ENCODE data around the gene ARID1A.

DNA sequence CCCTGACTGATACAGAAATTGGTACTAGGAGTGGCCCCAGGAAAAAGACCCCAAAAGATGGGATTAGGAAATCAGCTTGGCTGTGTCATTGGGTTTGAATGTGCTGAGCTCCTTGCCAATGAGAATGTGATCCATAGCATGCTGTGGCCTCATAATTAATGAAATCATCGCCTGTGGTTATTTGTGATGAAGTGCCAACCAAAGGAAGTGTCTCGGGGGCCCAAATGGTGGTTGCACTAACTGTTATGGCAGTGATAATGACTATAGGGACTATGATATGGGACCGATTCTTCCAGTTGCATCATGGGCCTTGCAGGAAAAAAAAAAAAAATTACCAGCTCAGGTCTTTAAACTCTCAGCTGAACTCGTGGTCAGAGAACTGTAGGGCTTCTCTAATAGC is 115.2 kb downstream of the ARID1A start:
- TF ChIP-seq, protein P1, sequence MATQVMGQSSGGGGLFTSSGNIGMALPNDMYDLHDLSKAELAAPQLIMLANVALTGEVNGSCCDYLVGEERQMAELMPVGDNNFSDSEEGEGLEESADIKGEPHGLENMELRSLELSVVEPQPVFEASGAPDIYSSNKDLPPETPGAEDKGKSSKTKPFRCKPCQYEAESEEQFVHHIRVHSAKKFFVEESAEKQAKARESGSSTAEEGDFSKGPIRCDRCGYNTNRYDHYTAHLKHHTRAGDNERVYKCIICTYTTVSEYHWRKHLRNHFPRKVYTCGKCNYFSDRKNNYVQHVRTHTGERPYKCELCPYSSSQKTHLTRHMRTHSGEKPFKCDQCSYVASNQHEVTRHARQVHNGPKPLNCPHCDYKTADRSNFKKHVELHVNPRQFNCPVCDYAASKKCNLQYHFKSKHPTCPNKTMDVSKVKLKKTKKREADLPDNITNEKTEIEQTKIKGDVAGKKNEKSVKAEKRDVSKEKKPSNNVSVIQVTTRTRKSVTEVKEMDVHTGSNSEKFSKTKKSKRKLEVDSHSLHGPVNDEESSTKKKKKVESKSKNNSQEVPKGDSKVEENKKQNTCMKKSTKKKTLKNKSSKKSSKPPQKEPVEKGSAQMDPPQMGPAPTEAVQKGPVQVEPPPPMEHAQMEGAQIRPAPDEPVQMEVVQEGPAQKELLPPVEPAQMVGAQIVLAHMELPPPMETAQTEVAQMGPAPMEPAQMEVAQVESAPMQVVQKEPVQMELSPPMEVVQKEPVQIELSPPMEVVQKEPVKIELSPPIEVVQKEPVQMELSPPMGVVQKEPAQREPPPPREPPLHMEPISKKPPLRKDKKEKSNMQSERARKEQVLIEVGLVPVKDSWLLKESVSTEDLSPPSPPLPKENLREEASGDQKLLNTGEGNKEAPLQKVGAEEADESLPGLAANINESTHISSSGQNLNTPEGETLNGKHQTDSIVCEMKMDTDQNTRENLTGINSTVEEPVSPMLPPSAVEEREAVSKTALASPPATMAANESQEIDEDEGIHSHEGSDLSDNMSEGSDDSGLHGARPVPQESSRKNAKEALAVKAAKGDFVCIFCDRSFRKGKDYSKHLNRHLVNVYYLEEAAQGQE (IDR thresholded peaks at IDR 0.05; ENCODE audit: insufficient read depth in 1 of 2, low read depth in 2 of 2, low read length in 2 of 2): no peak
- TF ChIP-seq POLR2AphosphoS5 (IDR thresholded peaks at IDR 0.05; ENCODE audit: low read depth, low read length) (no peak), TAF1 (IDR thresholded peaks at IDR 0.05; ENCODE audit: borderline replicate concordance, insufficient read depth, low read length) (no peak), SIN3A (IDR thresholded peaks at IDR 0.05; ENCODE audit: borderline replicate concordance, insufficient read depth, low read length) (no peak), FOXP2 (optimal IDR thresholded peaks at IDR 0.05; ENCODE audit: borderline replicate concordance, extremely low read depth, extremely low read length, insufficient read depth) (no peak)

Measured in PFSK-1 (cell line).